HFF-Myc (cell line): ENCODE measurements around the gene MIS18BP1.
"Not testable (repeated sequence)": the region's sequence is repeated elsewhere in the genome, so short reads cannot be mapped to it uniquely, and the experiment has no call there.

Experiments
- DNase-seq: peaks from one replicate; pipeline ENCODE4 v3.0.0-alpha.2; 2011; ENCODE audit warnings: low read depth; ENCODE audit errors: extremely low read depth
- H3K4me3 ChIP-seq: replicated peaks from 2 replicates; pipeline ENCODE4 v1.5.1; 2011; ENCODE audit warnings: low read depth, mild to moderate bottlenecking, control low read depth, low read length
- TF ChIP-seq, protein P1 (sequence below): IDR thresholded peaks from 2 replicates; pipeline ENCODE4 v1.5.1; 2012; ENCODE audit warnings: mild to moderate bottlenecking, low read depth, low read length, control low read depth; ENCODE audit errors: missing control alignments

The MIS18BP1 gene

DNA sequence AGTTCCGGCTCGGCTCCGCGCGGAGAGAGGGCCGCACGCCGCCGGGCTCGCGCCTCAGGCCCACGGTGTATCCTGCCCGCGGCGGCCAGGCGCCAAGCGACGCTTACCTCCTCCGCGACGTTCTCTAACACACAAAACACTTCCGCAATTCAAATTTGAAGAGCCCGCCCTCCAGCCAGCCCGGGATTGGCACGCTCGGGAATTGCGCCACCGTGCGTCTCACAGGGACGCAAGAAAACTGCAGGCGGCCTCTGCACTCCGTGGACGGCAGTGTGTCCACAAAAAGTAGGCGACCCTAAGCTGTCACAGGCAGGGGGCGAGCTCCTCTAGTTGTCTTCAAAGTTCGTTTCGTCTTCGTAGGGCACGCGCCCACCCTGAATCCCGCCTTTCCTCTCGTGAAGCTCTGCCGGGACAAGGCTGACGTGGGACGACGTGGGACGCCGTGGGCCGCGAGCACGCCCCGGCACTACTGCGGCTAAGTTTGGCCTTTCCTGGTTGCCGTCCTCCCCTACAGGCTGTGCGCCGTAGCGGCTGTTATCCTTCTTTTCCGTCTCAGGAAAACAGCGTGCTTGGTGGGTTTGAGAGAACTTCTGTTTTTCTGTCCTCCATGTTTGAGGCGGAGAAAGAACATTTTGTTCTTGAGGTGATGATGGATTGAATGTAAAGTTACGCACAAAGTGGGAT lies at the start of gene MIS18BP1:
Gene MIS18BP1, minus strand, starts transcription at position 133 of the 684 bp plus-strand sequence. CDS start 5,916 bp downstream, outside the sequence.
- DNase-seq: peak; percentile 88
- H3K4me3 ChIP-seq: peak within 1 kb of the TSS; percentile 74
- TF ChIP-seq, protein P1, sequence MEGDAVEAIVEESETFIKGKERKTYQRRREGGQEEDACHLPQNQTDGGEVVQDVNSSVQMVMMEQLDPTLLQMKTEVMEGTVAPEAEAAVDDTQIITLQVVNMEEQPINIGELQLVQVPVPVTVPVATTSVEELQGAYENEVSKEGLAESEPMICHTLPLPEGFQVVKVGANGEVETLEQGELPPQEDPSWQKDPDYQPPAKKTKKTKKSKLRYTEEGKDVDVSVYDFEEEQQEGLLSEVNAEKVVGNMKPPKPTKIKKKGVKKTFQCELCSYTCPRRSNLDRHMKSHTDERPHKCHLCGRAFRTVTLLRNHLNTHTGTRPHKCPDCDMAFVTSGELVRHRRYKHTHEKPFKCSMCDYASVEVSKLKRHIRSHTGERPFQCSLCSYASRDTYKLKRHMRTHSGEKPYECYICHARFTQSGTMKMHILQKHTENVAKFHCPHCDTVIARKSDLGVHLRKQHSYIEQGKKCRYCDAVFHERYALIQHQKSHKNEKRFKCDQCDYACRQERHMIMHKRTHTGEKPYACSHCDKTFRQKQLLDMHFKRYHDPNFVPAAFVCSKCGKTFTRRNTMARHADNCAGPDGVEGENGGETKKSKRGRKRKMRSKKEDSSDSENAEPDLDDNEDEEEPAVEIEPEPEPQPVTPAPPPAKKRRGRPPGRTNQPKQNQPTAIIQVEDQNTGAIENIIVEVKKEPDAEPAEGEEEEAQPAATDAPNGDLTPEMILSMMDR: peak; percentile 73

GRCh38 chr14:45298423-45299117 lies 45.6 kb upstream of the MIS18BP1 start:
- H3K4me3 ChIP-seq: no peak overlapping the region
- no peak for DNase-seq
- TF ChIP-seq, protein P1: no peak

GRCh38 chr14:45294796-45295195 lies 41.8 kb upstream of the MIS18BP1 start:
- H3K4me3 ChIP-seq: not testable (repeated sequence)

DNA sequence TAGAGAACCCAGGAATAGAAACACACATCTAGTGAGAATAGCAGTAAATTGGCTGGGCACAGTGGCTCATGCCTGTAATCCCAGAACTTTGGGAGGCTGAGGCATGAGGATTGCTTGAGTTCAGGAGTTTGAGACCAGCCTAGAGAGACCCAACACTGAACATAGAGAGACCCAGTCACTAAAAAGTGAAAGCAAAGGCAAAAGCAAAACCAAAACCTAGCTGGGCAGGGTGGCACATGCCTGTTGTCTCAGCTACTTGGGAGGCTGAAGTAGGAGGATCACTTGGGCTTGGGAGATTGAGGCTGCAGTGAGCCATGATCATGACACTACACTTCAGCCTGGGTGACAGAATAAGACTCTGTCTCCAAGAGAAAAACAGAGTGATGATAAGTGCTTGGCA lies 37.5 kb upstream of the MIS18BP1 start:
- TF ChIP-seq, protein P1: no peak
- no peak overlapping the region for H3K4me3 ChIP-seq
- no peak for DNase-seq

More at GRCh38 chr14:45294796-45295195, 41.8 kb upstream of the MIS18BP1 start:
- not testable (repeated sequence) for DNase-seq

- TF ChIP-seq, protein P1: no peak
- DNase-seq: no peak
- H3K4me3 ChIP-seq: no peak overlapping the region
These were observed 34.6 kb upstream of the MIS18BP1 start for GRCh38 chr14:45287610-45288009.

DNA sequence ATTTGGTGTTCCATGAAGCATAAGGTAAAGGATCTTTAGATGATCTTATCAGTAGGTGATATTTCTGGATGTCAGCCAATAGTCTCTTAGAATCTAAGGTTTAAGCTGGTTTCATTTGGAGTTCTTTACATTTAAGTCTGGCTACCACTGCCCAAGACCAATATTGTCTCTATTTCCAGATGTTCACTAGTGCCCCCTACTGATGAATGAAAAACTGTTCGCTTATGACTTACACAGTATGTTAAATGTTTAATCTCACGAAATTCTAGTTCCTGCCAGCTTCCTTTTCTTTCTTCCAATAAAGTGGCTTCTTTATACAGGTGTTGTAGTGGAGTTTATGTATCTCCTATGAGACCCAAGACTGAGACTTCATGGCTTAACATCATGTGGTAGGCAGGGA lies 31.8 kb upstream of the MIS18BP1 start:
- TF ChIP-seq, protein P1: peak; percentile 17
- no peak overlapping the region for H3K4me3 ChIP-seq
- no peak for DNase-seq

DNA sequence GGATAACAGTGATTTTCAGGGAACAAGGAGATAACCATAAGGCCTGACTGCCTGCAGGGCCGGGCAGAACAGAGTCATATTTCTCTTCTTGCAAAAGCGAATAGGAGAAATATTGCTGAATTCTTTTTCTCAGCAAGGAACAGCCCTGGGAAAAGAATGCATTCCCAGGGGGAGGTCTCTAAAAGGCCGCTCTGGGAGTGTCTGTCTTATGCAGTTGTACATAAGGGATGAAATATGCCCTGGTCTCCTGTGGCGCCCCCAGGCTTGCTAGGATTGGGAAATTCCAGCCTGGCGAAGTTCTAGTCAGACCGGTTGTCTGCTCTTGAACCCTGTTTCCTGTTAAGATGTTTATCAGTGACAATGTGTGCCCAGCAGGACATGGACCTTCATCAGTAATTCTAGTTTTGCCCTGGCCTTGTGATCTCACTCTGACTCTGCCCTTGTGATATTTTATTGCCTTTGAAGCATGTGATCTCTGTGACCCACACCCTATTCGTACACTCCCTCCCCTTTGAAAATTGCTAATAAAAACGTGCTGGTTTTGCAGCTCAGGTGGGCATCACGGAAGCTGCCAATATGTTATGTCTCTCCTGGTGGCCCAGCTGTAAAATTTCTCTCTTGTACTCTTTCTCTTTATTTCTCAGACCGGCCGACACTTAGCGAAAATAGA lies 28.9 kb upstream of the MIS18BP1 start:
- not testable (repeated sequence) for H3K4me3 ChIP-seq, DNase-seq
